Measurements from ENCODE around the gene POU3F1.
A peak's percentile ranks its signal among the peaks of the same experiment; 100 is the strongest.

The POU3F1 gene

DNA sequence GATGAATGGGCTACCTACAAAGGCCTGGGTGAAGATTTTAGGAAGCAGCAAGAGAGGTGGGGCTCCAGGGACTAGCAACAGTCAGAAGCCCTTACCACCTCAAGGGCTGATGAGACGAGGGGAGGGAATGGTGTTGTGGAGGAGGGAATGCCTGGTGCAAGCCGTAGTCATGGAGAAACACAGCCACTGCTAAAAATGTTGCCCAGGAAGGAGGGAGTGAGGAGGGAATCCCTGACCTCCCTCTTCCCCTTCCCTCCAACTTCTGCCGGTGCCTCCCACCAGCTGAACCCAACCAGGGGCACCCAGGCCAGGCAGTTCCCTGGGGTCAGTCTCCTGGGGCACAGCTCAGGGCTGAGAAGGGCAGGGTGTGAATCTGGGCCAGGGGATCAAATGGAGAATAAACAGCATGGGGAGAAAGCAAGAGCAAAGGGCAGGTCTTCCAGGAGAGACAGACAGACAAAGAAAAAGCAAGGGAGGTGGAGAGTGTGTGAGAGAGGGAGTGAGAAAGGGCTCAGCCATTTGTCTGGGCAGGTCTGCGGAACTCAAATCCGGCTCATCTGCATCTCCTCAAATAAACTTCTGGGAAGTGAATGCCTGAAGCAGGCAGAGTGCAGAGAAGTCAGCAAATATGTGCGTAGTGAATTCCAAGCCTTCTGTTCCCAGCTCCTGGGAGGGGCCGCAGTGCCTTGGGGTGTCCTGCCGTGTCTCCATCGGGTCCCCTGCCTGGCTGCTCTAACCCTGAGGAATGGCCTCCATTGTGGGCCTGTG is 27.1 kb upstream of the POU3F1 start:
- H3K36me3 ChIP-seq (ENCODE audit: control insufficient read depth in 2 of 2, insufficient read depth in 1 of 2, low read length in 2 of 2) = no peaks in the 10 kb centered on the region
- H3K4me1 ChIP-seq (ENCODE audit: control insufficient read depth, insufficient read depth, low read length) = no peaks in the 10 kb centered on the region
- ChIA-PET POLR2A (no interaction called here), CTCF (interaction anchor here (2.0 kb wide), 1 partner anchor 745 kb away, joined by 4 read pairs; no protein-coding TSS in a partner anchor)
- H3K4me3 ChIP-seq (ENCODE audit: low read depth, low read length) = no peak overlapping the region
- H3K27ac ChIP-seq (ENCODE audit: extremely low read depth, low read depth, low read length) = no peak overlapping the region
- no peak for TF ChIP-seq EGR2 (tag by site-specific recombination; IDR thresholded peaks at IDR 0.05; ENCODE audit: low read depth)
- TF ChIP-seq ZIC2 (tag by site-specific recombination; IDR thresholded peaks at IDR 0.05) = 0 out of 2 replicates have a peak, but pooled peaks have one; percentile 6
- H3K9me3 ChIP-seq (ENCODE audit: control insufficient read depth, insufficient read depth, low read depth, low read length) = no peaks in the 10 kb centered on the region

DNA sequence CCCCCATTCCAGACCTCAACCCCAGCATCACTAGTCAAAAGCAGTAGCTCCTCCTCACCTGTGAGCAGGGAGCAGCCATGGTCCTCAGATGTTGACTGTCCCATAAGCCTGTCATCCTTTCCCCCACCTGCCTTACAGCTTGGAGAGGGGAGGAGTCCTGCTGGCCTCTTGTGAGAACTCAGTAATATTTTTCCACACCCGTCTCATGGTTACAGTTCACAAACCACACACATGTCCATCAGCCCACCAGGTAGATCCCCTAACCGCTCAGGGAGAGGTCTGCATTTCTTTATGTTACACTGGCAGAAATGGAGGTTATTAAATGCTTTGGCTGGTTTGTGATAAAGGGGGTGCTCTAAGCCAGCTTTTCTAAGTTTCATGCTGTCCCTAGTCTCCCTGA is 26.3 kb upstream of the POU3F1 start:
- ChIA-PET CTCF (interaction anchor here (1.1 to 2.2 kb wide), 4 partner anchors 32 to 746 kb away, joined by 3 to 27 read pairs (median 6); no protein-coding TSS in a partner anchor), POLR2A (no interaction called here)
- H3K4me3 ChIP-seq (ENCODE audit: low read depth, low read length) = no peak overlapping the region
- H3K4me1 ChIP-seq (ENCODE audit: control insufficient read depth, insufficient read depth, low read length) = no peaks in the 10 kb centered on the region
- no peaks in the 10 kb centered on the region for H3K9me3 ChIP-seq (ENCODE audit: control insufficient read depth, insufficient read depth, low read depth, low read length)
- H3K36me3 ChIP-seq (ENCODE audit: control insufficient read depth in 2 of 2, insufficient read depth in 1 of 2, low read length in 2 of 2) = no peaks in the 10 kb centered on the region
- H3K27ac ChIP-seq (ENCODE audit: extremely low read depth, low read depth, low read length) = no peak overlapping the region
- TF ChIP-seq GLIS1 (tag by site-specific recombination; IDR thresholded peaks at IDR 0.05) (no peak), ZNF660 (tag by site-specific recombination; IDR thresholded peaks at IDR 0.05) (no peak), ZNF629 (tag by site-specific recombination; IDR thresholded peaks at IDR 0.05) (no peak), ZNF335 (tag by site-specific recombination; conservative IDR thresholded peaks at IDR 0.05) (no peak), ZNF530 (tag by site-specific recombination; IDR thresholded peaks at IDR 0.05; ENCODE audit: low read depth) (no peak)

DNA sequence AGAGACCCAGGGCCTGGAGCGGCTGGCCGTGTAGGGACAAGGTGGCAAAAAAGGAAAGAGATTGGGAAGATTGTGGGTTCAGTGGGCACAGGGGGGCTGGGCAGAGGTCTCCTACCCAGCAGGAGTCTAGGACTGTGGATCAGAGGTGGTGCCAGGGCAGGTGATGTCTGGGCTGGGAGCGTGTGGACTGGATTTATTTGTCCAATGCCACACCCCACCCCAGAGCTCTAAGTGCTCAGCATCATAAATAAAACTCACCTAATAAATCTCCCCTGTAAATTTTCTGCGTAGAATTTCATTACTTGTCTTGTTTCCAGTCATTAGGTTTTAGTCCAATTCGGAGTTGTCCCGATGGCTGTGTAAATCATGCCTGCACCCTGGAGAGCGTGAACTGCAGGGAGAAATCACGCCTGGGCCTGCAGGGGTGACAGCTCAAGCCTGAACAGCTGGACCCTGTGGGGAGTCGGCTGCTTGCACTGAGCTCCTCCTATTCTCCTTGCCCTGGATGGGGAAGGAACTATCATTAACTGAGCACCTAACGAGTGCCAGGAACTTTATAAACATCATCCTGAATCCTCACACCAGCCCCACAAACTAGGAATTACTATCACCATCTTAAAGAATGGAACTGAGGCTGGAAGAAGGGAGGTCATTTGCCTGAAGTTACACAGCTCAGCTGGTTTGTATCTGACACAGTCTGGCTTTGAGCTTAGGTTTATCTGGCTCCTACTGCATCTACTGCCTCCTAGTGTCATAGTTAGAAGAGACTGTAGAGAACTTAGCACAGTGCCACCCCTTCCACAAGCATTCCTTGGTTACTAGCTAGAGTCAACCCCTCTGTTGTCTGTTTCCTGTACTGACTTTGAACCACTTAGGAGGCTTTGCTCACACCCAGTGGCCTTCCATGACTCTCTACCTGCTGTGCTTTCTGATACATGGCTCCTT is 25.0 kb upstream of the POU3F1 start:
- Histone ChIP-seq H3K4me3 (ENCODE audit: low read depth, low read length) (no peak overlapping the region), H3K9me3 (ENCODE audit: control insufficient read depth, insufficient read depth, low read depth, low read length) (no peaks in the 10 kb centered on the region), H3K36me3 (ENCODE audit: control insufficient read depth in 2 of 2, insufficient read depth in 1 of 2, low read length in 2 of 2) (no peaks in the 10 kb centered on the region), H3K27ac (ENCODE audit: extremely low read depth, low read depth, low read length) (no peak overlapping the region), H3K4me1 (ENCODE audit: control insufficient read depth, insufficient read depth, low read length) (no peaks in the 10 kb centered on the region)
- POLR2A ChIA-PET = interaction anchor here (0.8 kb wide), 1 partner anchor 44 kb away, joined by 3 read pairs; no protein-coding TSS in a partner anchor
- CTCF ChIA-PET = interaction anchor here (0.5 to 2.2 kb wide), 20 partner anchors 9 to 911 kb away, joined by 3 to 27 read pairs (median 4); no protein-coding TSS in a partner anchor
- 0 out of 2 replicates have a peak, but pooled peaks have one; percentile 15 for TF ChIP-seq ZNF660 (tag by site-specific recombination; IDR thresholded peaks at IDR 0.05)
- TF ChIP-seq, protein P1, sequence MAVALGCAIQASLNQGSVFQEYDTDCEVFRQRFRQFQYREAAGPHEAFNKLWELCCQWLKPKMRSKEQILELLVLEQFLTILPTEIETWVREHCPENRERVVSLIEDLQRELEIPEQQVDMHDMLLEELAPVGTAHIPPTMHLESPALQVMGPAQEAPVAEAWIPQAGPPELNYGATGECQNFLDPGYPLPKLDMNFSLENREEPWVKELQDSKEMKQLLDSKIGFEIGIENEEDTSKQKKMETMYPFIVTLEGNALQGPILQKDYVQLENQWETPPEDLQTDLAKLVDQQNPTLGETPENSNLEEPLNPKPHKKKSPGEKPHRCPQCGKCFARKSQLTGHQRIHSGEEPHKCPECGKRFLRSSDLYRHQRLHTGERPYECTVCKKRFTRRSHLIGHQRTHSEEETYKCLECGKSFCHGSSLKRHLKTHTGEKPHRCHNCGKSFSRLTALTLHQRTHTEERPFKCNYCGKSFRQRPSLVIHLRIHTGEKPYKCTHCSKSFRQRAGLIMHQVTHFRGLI (tag by site-specific recombination; IDR thresholded peaks at IDR 0.05) = no peak
- TF ChIP-seq, protein P2, sequence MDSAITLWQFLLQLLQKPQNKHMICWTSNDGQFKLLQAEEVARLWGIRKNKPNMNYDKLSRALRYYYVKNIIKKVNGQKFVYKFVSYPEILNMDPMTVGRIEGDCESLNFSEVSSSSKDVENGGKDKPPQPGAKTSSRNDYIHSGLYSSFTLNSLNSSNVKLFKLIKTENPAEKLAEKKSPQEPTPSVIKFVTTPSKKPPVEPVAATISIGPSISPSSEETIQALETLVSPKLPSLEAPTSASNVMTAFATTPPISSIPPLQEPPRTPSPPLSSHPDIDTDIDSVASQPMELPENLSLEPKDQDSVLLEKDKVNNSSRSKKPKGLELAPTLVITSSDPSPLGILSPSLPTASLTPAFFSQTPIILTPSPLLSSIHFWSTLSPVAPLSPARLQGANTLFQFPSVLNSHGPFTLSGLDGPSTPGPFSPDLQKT (IDR thresholded peaks at IDR 0.05; ENCODE audit: borderline replicate concordance, low read depth, low read length) = no peak
- TF ChIP-seq EGR2 (tag by site-specific recombination; IDR thresholded peaks at IDR 0.05; ENCODE audit: low read depth) = no peak
- no peak for TF ChIP-seq ZNF654 (tag by site-specific recombination; IDR thresholded peaks at IDR 0.05; ENCODE audit: low read depth)
- peak; percentile 33; the same call in 1 of the 2 replicates for TF ChIP-seq GLIS1 (tag by site-specific recombination; IDR thresholded peaks at IDR 0.05)
- no peak for TF ChIP-seq ZNF677 (tag by site-specific recombination; IDR thresholded peaks at IDR 0.05)
- TF ChIP-seq, protein P3, sequence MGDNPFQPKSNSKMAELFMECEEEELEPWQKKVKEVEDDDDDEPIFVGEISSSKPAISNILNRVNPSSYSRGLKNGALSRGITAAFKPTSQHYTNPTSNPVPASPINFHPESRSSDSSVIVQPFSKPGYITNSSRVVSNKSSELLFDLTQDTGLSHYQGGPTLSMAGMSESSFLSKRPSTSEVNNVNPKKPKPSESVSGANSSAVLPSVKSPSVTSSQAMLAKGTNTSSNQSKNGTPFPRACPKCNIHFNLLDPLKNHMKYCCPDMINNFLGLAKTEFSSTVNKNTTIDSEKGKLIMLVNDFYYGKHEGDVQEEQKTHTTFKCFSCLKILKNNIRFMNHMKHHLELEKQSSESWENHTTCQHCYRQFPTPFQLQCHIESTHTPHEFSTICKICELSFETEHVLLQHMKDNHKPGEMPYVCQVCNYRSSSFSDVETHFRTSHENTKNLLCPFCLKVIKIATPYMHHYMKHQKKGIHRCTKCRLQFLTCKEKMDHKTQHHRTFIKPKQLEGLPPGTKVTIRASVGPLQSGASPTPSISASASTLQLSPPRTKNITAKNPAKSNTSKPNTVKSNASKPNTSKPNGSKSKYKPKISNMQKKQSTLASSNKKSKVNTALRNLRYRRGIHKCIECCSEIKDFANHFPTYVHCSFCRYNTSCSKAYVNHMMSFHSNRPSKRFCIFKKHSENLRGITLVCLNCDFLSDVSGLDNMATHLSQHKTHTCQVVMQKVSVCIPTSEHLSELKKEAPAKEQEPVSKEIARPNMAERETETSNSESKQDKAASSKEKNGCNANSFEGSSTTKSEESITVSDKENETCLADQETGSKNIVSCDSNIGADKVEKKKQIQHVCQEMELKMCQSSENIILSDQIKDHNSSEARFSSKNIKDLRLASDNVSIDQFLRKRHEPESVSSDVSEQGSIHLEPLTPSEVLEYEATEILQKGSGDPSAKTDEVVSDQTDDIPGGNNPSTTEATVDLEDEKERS (tag by site-specific recombination; IDR thresholded peaks at IDR 0.05) = no peak
- TF ChIP-seq, protein P4, sequence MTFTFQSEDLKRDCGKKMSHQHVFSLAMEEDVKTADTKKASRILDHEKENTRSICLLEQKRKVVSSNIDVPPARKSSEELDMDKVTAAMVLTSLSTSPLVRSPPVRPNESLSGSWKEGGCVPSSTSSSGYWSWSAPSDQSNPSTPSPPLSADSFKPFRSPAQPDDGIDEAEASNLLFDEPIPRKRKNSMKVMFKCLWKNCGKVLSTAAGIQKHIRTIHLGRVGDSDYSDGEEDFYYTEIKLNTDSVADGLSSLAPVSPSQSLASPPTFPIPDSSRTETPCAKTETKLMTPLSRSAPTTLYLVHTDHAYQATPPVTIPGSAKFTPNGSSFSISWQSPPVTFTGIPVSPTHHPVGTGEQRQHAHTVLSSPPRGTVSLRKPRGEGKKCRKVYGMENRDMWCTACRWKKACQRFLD (tag by site-specific recombination; IDR thresholded peaks at IDR 0.05) = no peak
- TF ChIP-seq, protein P5, sequence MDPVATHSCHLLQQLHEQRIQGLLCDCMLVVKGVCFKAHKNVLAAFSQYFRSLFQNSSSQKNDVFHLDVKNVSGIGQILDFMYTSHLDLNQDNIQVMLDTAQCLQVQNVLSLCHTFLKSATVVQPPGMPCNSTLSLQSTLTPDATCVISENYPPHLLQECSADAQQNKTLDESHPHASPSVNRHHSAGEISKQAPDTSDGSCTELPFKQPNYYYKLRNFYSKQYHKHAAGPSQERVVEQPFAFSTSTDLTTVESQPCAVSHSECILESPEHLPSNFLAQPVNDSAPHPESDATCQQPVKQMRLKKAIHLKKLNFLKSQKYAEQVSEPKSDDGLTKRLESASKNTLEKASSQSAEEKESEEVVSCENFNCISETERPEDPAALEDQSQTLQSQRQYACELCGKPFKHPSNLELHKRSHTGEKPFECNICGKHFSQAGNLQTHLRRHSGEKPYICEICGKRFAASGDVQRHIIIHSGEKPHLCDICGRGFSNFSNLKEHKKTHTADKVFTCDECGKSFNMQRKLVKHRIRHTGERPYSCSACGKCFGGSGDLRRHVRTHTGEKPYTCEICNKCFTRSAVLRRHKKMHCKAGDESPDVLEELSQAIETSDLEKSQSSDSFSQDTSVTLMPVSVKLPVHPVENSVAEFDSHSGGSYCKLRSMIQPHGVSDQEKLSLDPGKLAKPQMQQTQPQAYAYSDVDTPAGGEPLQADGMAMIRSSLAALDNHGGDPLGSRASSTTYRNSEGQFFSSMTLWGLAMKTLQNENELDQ (tag by site-specific recombination; IDR thresholded peaks at IDR 0.05; ENCODE audit: low read depth) = no peak
- TF ChIP-seq ZBTB8A (tag by site-specific recombination; IDR thresholded peaks at IDR 0.05) = peak; percentile 18; the same call in 1 of the 2 replicates
